Measurements from ENCODE around the gene SLAMF6. TPM values are rescaled to one million over a fixed set of nuclear protein-coding genes. Genes with fewer than 3 reads are reported as not detected.
"Not testable (repeated sequence)": the region's sequence is repeated elsewhere in the genome, so short reads cannot be mapped to it uniquely, and the experiment has no call there.

SLAMF6 gene
- total RNA-seq, 4 donors from 2014 or later = 0.19 to 2.3 TPM; not detected in 2

GRCh38 chr1:160500321-160500990, 22.6 kb downstream of the SLAMF6 start:
- H3K36me3 ChIP-seq = no peaks in the 10 kb centered on the region
- no peak overlapping the region for H3K27ac ChIP-seq
- no peak for DNase-seq
- no peaks in the 10 kb centered on the region for H3K4me1 ChIP-seq
- in situ Hi-C loops (cut with MboI; ENCODE audit: low sequenced_read_pairs in 4 of 4) = no loop called here
- no peaks in the 10 kb centered on the region for H3K9me3 ChIP-seq
- intact Hi-C loops (cut with DNase I; ENCODE audit: low total_unique reads) = no loop called here
- no peak overlapping the region for H3K4me3 ChIP-seq
- ATAC-seq = no peak
- no peak for TF ChIP-seq CTCF (IDR thresholded peaks at IDR 0.05 in 4 of 5, conservative IDR thresholded peaks at IDR 0.05 in 1 of 5)
- TF ChIP-seq POLR2A (IDR thresholded peaks at IDR 0.05) = no peak
- H3K27me3 ChIP-seq = no peaks in the 10 kb centered on the region

- intact Hi-C loops (cut with DNase I; ENCODE audit: low total_unique reads) = no loop called here
- no peaks in the 10 kb centered on the region for H3K9me3 ChIP-seq
- DNase-seq (peak in 1 of 2 donors; percentile 13), ATAC-seq (no peak)
- H3K4me1 ChIP-seq = no peaks in the 10 kb centered on the region
- H3K36me3 ChIP-seq = no peaks in the 10 kb centered on the region
- H3K27me3 ChIP-seq = no peaks in the 10 kb centered on the region
- TF ChIP-seq CTCF (IDR thresholded peaks at IDR 0.05 in 4 of 5, conservative IDR thresholded peaks at IDR 0.05 in 1 of 5) = no peak
- TF ChIP-seq POLR2A (IDR thresholded peaks at IDR 0.05) = no peak
- H3K27ac ChIP-seq = no peak overlapping the region
- in situ Hi-C loops (cut with MboI; ENCODE audit: low sequenced_read_pairs in 4 of 4) = no loop called here
- peak overlapping the region in 1 of 4 donors; percentile 13 for H3K4me3 ChIP-seq
Measured at GRCh38 chr1:160499631-160500030, 23.4 kb downstream of the SLAMF6 start.

GRCh38 chr1:160498301-160499065, 24.6 kb downstream of the SLAMF6 start:
- intact Hi-C loops (cut with DNase I; ENCODE audit: low total_unique reads); H3K4me1 ChIP-seq; H3K4me3 ChIP-seq; H3K9me3 ChIP-seq; H3K27ac ChIP-seq; H3K36me3 ChIP-seq; in situ Hi-C loops (cut with MboI; ENCODE audit: low sequenced_read_pairs in 4 of 4); H3K27me3 ChIP-seq; DNase-seq; ATAC-seq: not testable (repeated sequence)

GRCh38 chr1:160496334-160496733, 26.7 kb downstream of the SLAMF6 start:
- Histone ChIP-seq H3K4me3 (no peak overlapping the region), H3K36me3 (no peaks in the 10 kb centered on the region), H3K27ac (no peak overlapping the region), H3K4me1 (no peaks in the 10 kb centered on the region), H3K27me3 (no peaks in the 10 kb centered on the region), H3K9me3 (no peaks in the 10 kb centered on the region)
- ATAC-seq (no peak), DNase-seq (no peak)
- intact Hi-C loops (cut with DNase I; ENCODE audit: low total_unique reads) (no loop called here), in situ Hi-C loops (cut with MboI; ENCODE audit: low sequenced_read_pairs in 4 of 4) (no loop called here)
- TF ChIP-seq CTCF (IDR thresholded peaks at IDR 0.05 in 4 of 5, conservative IDR thresholded peaks at IDR 0.05 in 1 of 5) = no peak
- no peak for TF ChIP-seq POLR2A (IDR thresholded peaks at IDR 0.05)

GRCh38 chr1:160494620-160495019, 28.4 kb downstream of the SLAMF6 start:
- ATAC-seq (no peak), DNase-seq (no peak)
- Histone ChIP-seq H3K4me3 (no peak overlapping the region), H3K4me1 (no peaks in the 10 kb centered on the region), H3K27me3 (no peaks in the 10 kb centered on the region), H3K36me3 (no peaks in the 10 kb centered on the region), H3K27ac (no peak overlapping the region), H3K9me3 (no peaks in the 10 kb centered on the region)
- in situ Hi-C loops (cut with MboI; ENCODE audit: low sequenced_read_pairs in 4 of 4) (no loop called here), intact Hi-C loops (cut with DNase I; ENCODE audit: low total_unique reads) (no loop called here)
- no peak for TF ChIP-seq POLR2A (IDR thresholded peaks at IDR 0.05)
- TF ChIP-seq CTCF (IDR thresholded peaks at IDR 0.05 in 4 of 5, conservative IDR thresholded peaks at IDR 0.05 in 1 of 5) = no peak

All from gastrocnemius medialis (tissue), 4 donors.